ENCODE results near the gene HSP90AB1.

The HSP90AB1 gene

GRCh38 chr6:44255871-44256774 lies 9.2 kb downstream of the HSP90AB1 start:
- no peak for DNase-seq (ENCODE audit: low spot score)

- DNase-seq (ENCODE audit: low spot score) = no peak
Observed at GRCh38 chr6:44256775-44257024, 9.8 kb downstream of the HSP90AB1 start.

GRCh38 chr6:44257025-44257752 lies 10.3 kb downstream of the HSP90AB1 start, which contains the start of gene SLC35B2:
TSS of gene SLC35B2 (minus strand) at chr6:44257528. CDS start at chr6:44257410, 118 bp downstream.
- peak; percentile 67 for DNase-seq (ENCODE audit: low spot score)

GRCh38 chr6:44257753-44258324 lies 10.9 kb downstream of the HSP90AB1 start:
- DNase-seq (ENCODE audit: low spot score) = no peak

GRCh38 chr6:44258325-44258863 lies 11.5 kb downstream of the HSP90AB1 start:
- no peak for DNase-seq (ENCODE audit: low spot score)

- no peak for DNase-seq (ENCODE audit: low spot score)
Observed at GRCh38 chr6:44258921-44259320, 12.0 kb downstream of the HSP90AB1 start.

- DNase-seq (ENCODE audit: low spot score) = no peak
Observed at GRCh38 chr6:44260011-44260410, 13.1 kb downstream of the HSP90AB1 start.

- DNase-seq (ENCODE audit: low spot score) = no peak
Observed at GRCh38 chr6:44260451-44261297, 13.8 kb downstream of the HSP90AB1 start.

GRCh38 chr6:44261581-44261980 lies 14.7 kb downstream of the HSP90AB1 start:
- DNase-seq (ENCODE audit: low spot score) = no peak

- DNase-seq (ENCODE audit: low spot score) = no peak
Observed at GRCh38 chr6:44262467-44263353, 15.8 kb downstream of the HSP90AB1 start.

GRCh38 chr6:44263354-44264100 lies 16.6 kb downstream of the HSP90AB1 start:
- DNase-seq (ENCODE audit: low spot score) = peak; percentile 61

GRCh38 chr6:44264154-44265006 lies 17.5 kb downstream of the HSP90AB1 start:
- no peak for DNase-seq (ENCODE audit: low spot score)

- peak; percentile 90 for DNase-seq (ENCODE audit: low spot score)
Observed at GRCh38 chr6:44265007-44265721, 18.3 kb downstream of the HSP90AB1 start, which contains the start of gene NFKBIE. TSS of gene NFKBIE (minus strand) at chr6:44265551. CDS start at chr6:44265346, 205 bp downstream.

GRCh38 chr6:44265722-44266233 lies 18.9 kb downstream of the HSP90AB1 start:
- no peak for DNase-seq (ENCODE audit: low spot score)

GRCh38 chr6:44266347-44266746 lies 19.4 kb downstream of the HSP90AB1 start:
- DNase-seq (ENCODE audit: low spot score) = no peak

- DNase-seq (ENCODE audit: low spot score) = no peak
Observed at GRCh38 chr6:44267252-44267651, 20.4 kb downstream of the HSP90AB1 start.

- DNase-seq (ENCODE audit: low spot score) = peak; percentile 77
Observed at GRCh38 chr6:44268095-44268628, 21.3 kb downstream of the HSP90AB1 start.
